ENCODE measurements around the gene BRD2. TPM values are rescaled to one million over a fixed set of nuclear protein-coding genes. Genes with fewer than 3 reads are reported as not detected.

The BRD2 gene
- total and polyA plus RNA-seq, 2 of the 4 experiments (the other 2 are of a cell fraction), result 99.5 to 144 TPM

- TF ChIP-seq ELK1 (IDR thresholded peaks at IDR 0.05; ENCODE audit: borderline replicate concordance, low read depth, low read length) (no peak), RAD21 (IDR thresholded peaks at IDR 0.05; ENCODE audit: low read length) (no peak)
These were observed 21.0 kb downstream of the BRD2 start (continued) for GRCh38 chr6:32989368-32989767.

GRCh38 chr6:32991972-32992371 is 23.6 kb downstream of the BRD2 start:
- H4K91ac ChIP-seq (ENCODE audit: insufficient read depth, low read depth, low read length), result no peak overlapping the region
- no CpG with 5 or more reads among the region's 4 CpGs for WGBS, 2 experiments (ENCODE audit: extremely low coverage in 2 of 2, insufficient read length in 1 of 2)
- DNase-seq (no peak), ATAC-seq (ENCODE audit: low read depth) (no peak)
- no peak overlapping the region for H2AFZ ChIP-seq (replicated peaks; ENCODE audit: low read length, poor library complexity)
- ChIA-PET CTCF (no interaction called here), POLR2A (ENCODE audit: unreplicated experiment) (no interaction called here)
- no peak overlapping the region for H2AK9ac ChIP-seq (replicated peaks; ENCODE audit: low read depth, low read length, poor library complexity)
- no peak overlapping the region for H2BK20ac ChIP-seq (ENCODE audit: low read depth, low read length)
- H3K4me3 ChIP-seq (ENCODE audit: insufficient read depth, low read depth, low read length), result no peak overlapping the region
- no peak overlapping the region for H3K9ac ChIP-seq (ENCODE audit: low read depth, low read length)
- H3K27ac ChIP-seq (ENCODE audit: insufficient read depth, low read length), result no peak overlapping the region
- no peak overlapping the region for H2AK5ac ChIP-seq (ENCODE audit: low read depth, low read length)
- no peak overlapping the region for H4K8ac ChIP-seq (ENCODE audit: low read depth in 2 of 2, low read length in 2 of 2)
- H3K36me3 ChIP-seq (ENCODE audit: control insufficient read depth, insufficient read depth, low read length), result no peaks in the 10 kb centered on the region
- H3K79me1 ChIP-seq (ENCODE audit: low read depth in 1 of 2, low read length in 2 of 2), result no peaks in the 10 kb centered on the region
- H3K23ac ChIP-seq (ENCODE audit: low read depth, low read length), result no peak overlapping the region
- intact Hi-C loops (cut with micrococcal nuclease) (no loop called here), in situ Hi-C loops (cut with MboI; ENCODE audit: low sequenced_read_pairs) (no loop called here), dilution Hi-C loops (cut with HindIII; ENCODE audit: low sequenced_read_pairs, unreplicated experiment) (no loop called here)
- H3K14ac ChIP-seq (replicated peaks; ENCODE audit: low read depth, low read length), result no peak overlapping the region
- no peak overlapping the region for H3K18ac ChIP-seq (ENCODE audit: low read depth, low read length)
- peaks cover 16% of the 10 kb centered on the region for H3K27me3 ChIP-seq (ENCODE audit: control insufficient read depth, insufficient read depth, low read length)
- H3K9me1 ChIP-seq (ENCODE audit: insufficient read depth, low read length), result no peaks in the 10 kb centered on the region
- H4K20me1 ChIP-seq (ENCODE audit: insufficient read depth, low read length), result no peaks in the 10 kb centered on the region
- no peak overlapping the region for H3K4me2 ChIP-seq (ENCODE audit: low read depth, low read length)
- H3K4ac ChIP-seq (ENCODE audit: low read depth, low read length), result no peak overlapping the region
- no peak overlapping the region for H2BK120ac ChIP-seq (ENCODE audit: low read depth, low read length)
- no TSS peak for BruUV-seq (replicated peaks)
- H3K4me1 ChIP-seq (ENCODE audit: control insufficient read depth, insufficient read depth, low read length), result no peaks in the 10 kb centered on the region
- H3K56ac ChIP-seq (ENCODE audit: extremely low read depth, insufficient read depth, low read length), result no peak overlapping the region
- H3K9me3 ChIP-seq (ENCODE audit: control insufficient read depth, insufficient read depth, low read length), result no peaks in the 10 kb centered on the region
- no peak overlapping the region for H2BK15ac ChIP-seq (ENCODE audit: low read depth, low read length)
- no peak overlapping the region for H2BK5ac ChIP-seq (ENCODE audit: low read depth, low read length, poor library complexity, severe bottlenecking)
- no peak overlapping the region for H4K5ac ChIP-seq (ENCODE audit: low read depth, low read length)
- TF ChIP-seq MAFK (IDR thresholded peaks at IDR 0.05; ENCODE audit: low read depth, low read length), result no peak
- TF ChIP-seq RCOR1 (IDR thresholded peaks at IDR 0.05; ENCODE audit: insufficient replicate concordance, low read length), result no peak
- TF ChIP-seq SMC3 (IDR thresholded peaks at IDR 0.05; ENCODE audit: low read depth, low read length), result no peak
- TF ChIP-seq NFE2L2 (IDR thresholded peaks at IDR 0.05; ENCODE audit: low read depth, low read length), result no peak
- TF ChIP-seq, protein P1, sequence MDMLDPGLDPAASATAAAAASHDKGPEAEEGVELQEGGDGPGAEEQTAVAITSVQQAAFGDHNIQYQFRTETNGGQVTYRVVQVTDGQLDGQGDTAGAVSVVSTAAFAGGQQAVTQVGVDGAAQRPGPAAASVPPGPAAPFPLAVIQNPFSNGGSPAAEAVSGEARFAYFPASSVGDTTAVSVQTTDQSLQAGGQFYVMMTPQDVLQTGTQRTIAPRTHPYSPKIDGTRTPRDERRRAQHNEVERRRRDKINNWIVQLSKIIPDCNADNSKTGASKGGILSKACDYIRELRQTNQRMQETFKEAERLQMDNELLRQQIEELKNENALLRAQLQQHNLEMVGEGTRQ (IDR thresholded peaks at IDR 0.05; ENCODE audit: low read depth, low read length), result no peak
- TF ChIP-seq MXI1 (IDR thresholded peaks at IDR 0.05; ENCODE audit: borderline replicate concordance, low read depth, low read length), result no peak
- no peak for TF ChIP-seq POLR2A (IDR thresholded peaks at IDR 0.05; ENCODE audit: low read depth, low read length)
- TF ChIP-seq BHLHE40 (IDR thresholded peaks at IDR 0.05; ENCODE audit: low read depth, low read length), result no peak
- TF ChIP-seq RFX5 (IDR thresholded peaks at IDR 0.05; ENCODE audit: low read depth, low read length), result no peak
- no peak for TF ChIP-seq FOS (IDR thresholded peaks at IDR 0.05; ENCODE audit: low read depth, low read length)
- no peak for TF ChIP-seq CTCF (conservative IDR thresholded peaks at IDR 0.05; ENCODE audit: low read depth, low read length)
- TF ChIP-seq ELK1 (IDR thresholded peaks at IDR 0.05; ENCODE audit: borderline replicate concordance, low read depth, low read length), result no peak
